Fibroblast of pulmonary artery (primary cell): ENCODE data around the gene COL26A1.

Experiments
- DNase-seq: peaks from one replicate; pipeline ENCODE4 v3.0.0-alpha.2; 2010; ENCODE audit warnings: low read depth
- H3K4me3 ChIP-seq: replicated peaks from 2 replicates; pipeline ENCODE4 v1.5.1; 2011; ENCODE audit warnings: low read depth, mild to moderate bottlenecking, control low read depth, low read length, moderate library complexity
- CTCF ChIP-seq: IDR thresholded peaks from 2 replicates; pipeline ENCODE4 v1.5.1; 2011; ENCODE audit warnings: mild to moderate bottlenecking, control low read depth, low read length, inconsistent platforms; ENCODE audit errors: missing control alignments

Gene COL26A1

GRCh38 chr7:101393865-101394264, 31.2 kb downstream of the COL26A1 start:
- DNase-seq = no peak
- H3K4me3 ChIP-seq = no peak overlapping the region
- no peak for TF ChIP-seq CTCF

GRCh38 chr7:101395376-101395775, 32.7 kb downstream of the COL26A1 start:
- TF ChIP-seq CTCF = no peak
- DNase-seq = no peak
- H3K4me3 ChIP-seq = no peak overlapping the region

GRCh38 chr7:101397243-101397642, 34.6 kb downstream of the COL26A1 start:
- H3K4me3 ChIP-seq = no peak overlapping the region
- no peak for TF ChIP-seq CTCF
- no peak for DNase-seq

- no peak for TF ChIP-seq CTCF
- no peak for DNase-seq
- H3K4me3 ChIP-seq = no peak overlapping the region
These were observed 35.2 kb downstream of the COL26A1 start for GRCh38 chr7:101397770-101398324.

GRCh38 chr7:101398396-101399289, 36.0 kb downstream of the COL26A1 start:
- DNase-seq = no peak
- TF ChIP-seq CTCF = no peak
- no peak overlapping the region for H3K4me3 ChIP-seq

GRCh38 chr7:101399759-101400158, 37.1 kb downstream of the COL26A1 start:
- no peak overlapping the region for H3K4me3 ChIP-seq
- TF ChIP-seq CTCF = no peak
- no peak for DNase-seq
